Keratinocyte (primary cell): Measurements from ENCODE around the gene GLT8D1. TPM values are rescaled to one million over a fixed set of nuclear protein-coding genes. Genes with fewer than 3 reads are reported as not detected.

Experiments used
- DNase-seq: peaks from one replicate; pipeline ENCODE4 v3.0.0-alpha.2; 2011; ENCODE audit warnings: low read depth, missing footprints, low spot score
- FAIRE-seq: peaks from 2 replicates; lab custom pipeline; 2011; peaks lifted over from hg19 to GRCh38; lab: Jason Lieb, UNC
- H2AFZ ChIP-seq: 2 replicates; pipeline ENCODE4 v1.6.0; 2012; ENCODE audit warnings: low read length, control low read depth, inconsistent platforms; ENCODE audit not compliant: control insufficient read depth
- H3K27ac ChIP-seq: 2 replicates; pipeline ENCODE4 v1.5.1; 2011; ENCODE audit warnings: low read length; ENCODE audit not compliant: control insufficient read depth, insufficient read depth
- H3K27me3 ChIP-seq: 3 replicates; pipeline ENCODE4 v1.6.0; 2011; ENCODE audit warnings: low read length; ENCODE audit not compliant: control insufficient read depth, insufficient read depth; ENCODE audit errors: extremely low read depth
- H3K36me3 ChIP-seq, 2 experiments: 2 replicates in 1 of 2; 3 replicates in 1 of 2; pipeline ENCODE4 v1.5.1; 2011; ENCODE audit warnings: low read length in 2 of 2, mild to moderate bottlenecking in 1 of 2; ENCODE audit not compliant: control insufficient read depth in 2 of 2, insufficient read depth in 2 of 2; ENCODE audit errors: extremely low read depth in 1 of 2
- H3K4me1 ChIP-seq: 3 replicates; pipeline ENCODE4 v1.5.1; 2011; ENCODE audit warnings: low read length; ENCODE audit not compliant: control insufficient read depth, insufficient read depth; ENCODE audit errors: extremely low read depth
- H3K4me2 ChIP-seq: 3 replicates; pipeline ENCODE4 v1.6.0; 2011; ENCODE audit warnings: low read depth, low read length; ENCODE audit not compliant: control insufficient read depth, insufficient read depth; ENCODE audit errors: extremely low read depth
- H3K4me3 ChIP-seq, 3 experiments: fragments of 200-600 bp in 1 of 3; sonication (generic) in 1 of 3; 2 replicates in 2 of 3; 3 replicates in 1 of 3; pipeline ENCODE4 v1.5.1; 2011 to 2016; ENCODE audit warnings: low read length in 3 of 3, mild to moderate bottlenecking in 3 of 3, control low read depth in 2 of 3, inconsistent platforms in 1 of 3, low read depth in 1 of 3, mixed read lengths in 1 of 3, mixed run types in 1 of 3, moderate library complexity in 1 of 3; ENCODE audit not compliant: control insufficient read depth in 2 of 3, insufficient read depth in 2 of 3; ENCODE audit errors: extremely low read depth in 1 of 3
- H3K79me2 ChIP-seq: 2 replicates; pipeline ENCODE4 v1.6.0; 2012; ENCODE audit warnings: low read length; ENCODE audit not compliant: control insufficient read depth, insufficient read depth
- H3K9ac ChIP-seq: 3 replicates; pipeline ENCODE4 v1.6.0; 2011; ENCODE audit warnings: low read length; ENCODE audit not compliant: control insufficient read depth, insufficient read depth; ENCODE audit errors: extremely low read depth
- H3K9me1 ChIP-seq: 3 replicates; pipeline ENCODE4 v1.6.0; 2011; ENCODE audit warnings: low read length; ENCODE audit not compliant: control insufficient read depth, insufficient read depth; ENCODE audit errors: extremely low read depth
- H3K9me3 ChIP-seq: 2 replicates; pipeline ENCODE4 v1.5.1; 2012; ENCODE audit warnings: low read depth, low read length; ENCODE audit not compliant: control insufficient read depth
- H4K20me1 ChIP-seq: 3 replicates; pipeline ENCODE4 v1.6.0; 2011; ENCODE audit warnings: low read length; ENCODE audit not compliant: control insufficient read depth, insufficient read depth; ENCODE audit errors: extremely low read depth
- CTCF ChIP-seq, 3 experiments: IDR thresholded peaks in 1 of 3; conservative IDR thresholded peaks in 1 of 3; optimal IDR thresholded peaks in 1 of 3; 2 replicates in 2 of 3; 3 replicates in 1 of 3; pipeline versions ENCODE3 to v1.5.1; 2011; ENCODE audit warnings: low read length in 3 of 3, mild to moderate bottlenecking in 3 of 3, moderate library complexity in 2 of 3, control low read depth in 1 of 3, inconsistent platforms in 1 of 3; ENCODE audit not compliant: insufficient read depth in 2 of 3; ENCODE audit errors: extremely low read depth in 1 of 3
- EZH2 ChIP-seq: IDR thresholded peaks from one replicate; pipeline ENCODE4 v1.6.1; 2012; ENCODE audit warnings: inconsistent platforms, mild to moderate bottlenecking, low read length, moderate library complexity
- dilution Hi-C: fragments of 300-500 bp; cut with MboI; formaldehyde crosslinking; loops from one replicate; pipeline ENCODE4 v1.7.0; 2020; ENCODE audit warnings: low sequenced_read_pairs; ENCODE audit not compliant: extremely low pct_ligation_motif_present
- polyA plus RNA-seq, 5 experiments: library from polyadenylated mRNA; depleted of rRNA in 3 of 5; stranded (reverse) in 3 of 5; stranded (forward) in 1 of 5; unstranded in 1 of 5; fragments of >200 nt; gene quantifications; 1 replicate in 1 of 5; 2 replicates in 3 of 5; 3 replicates in 1 of 5; pipeline versions ENCODE4 v1.2.1 to v1.2.3, GENCODE V29; 2011 to 2012; ENCODE audit warnings: missing spikeins in 2 of 5, low read depth in 1 of 5, low replicate concordance in 1 of 5

The GLT8D1 gene
- polyA plus RNA-seq, 1 donor (not counting 4 experiments of a cell fraction or from before 2014, with no cell fraction given), result 66.4 TPM

- peaks cover 35% of the 10 kb centered on the region for H3K4me1 ChIP-seq
- no peak overlapping the region for H2AFZ ChIP-seq
- H3K4me2 ChIP-seq, result peak overlapping the region; percentile 76
- peaks cover 76% of the 10 kb centered on the region for H3K79me2 ChIP-seq
- H4K20me1 ChIP-seq, result no peaks in the 10 kb centered on the region
- no peaks in the 10 kb centered on the region for H3K27me3 ChIP-seq
- no peaks in the 10 kb centered on the region for H3K9me3 ChIP-seq
- peak overlapping the region; percentile 94 for H3K9ac ChIP-seq
- FAIRE-seq (no peak), DNase-seq (no peak)
- no peak overlapping the region for H3K27ac ChIP-seq
- dilution Hi-C loops, result no loop called here
- H3K36me3 ChIP-seq, result peaks cover 13 to 35% of the 10 kb centered on the region in 2 experiments
- TF ChIP-seq CTCF (optimal IDR thresholded peaks at IDR 0.05 in 1 of 3, IDR thresholded peaks at IDR 0.05 in 1 of 3, conservative IDR thresholded peaks at IDR 0.05 in 1 of 3; ENCODE audit: extremely low read depth in 1 of 3, insufficient read depth in 2 of 3, low read length in 3 of 3) (no peak), EZH2 (no peak)
- H3K4me3 ChIP-seq, result peak overlapping the region in 1 of 3 experiments; percentile 82
- H3K9me1 ChIP-seq, result no peaks in the 10 kb centered on the region
Observed at GRCh38 chr3:52684184-52684583, 21.4 kb downstream of the GLT8D1 start.

DNA sequence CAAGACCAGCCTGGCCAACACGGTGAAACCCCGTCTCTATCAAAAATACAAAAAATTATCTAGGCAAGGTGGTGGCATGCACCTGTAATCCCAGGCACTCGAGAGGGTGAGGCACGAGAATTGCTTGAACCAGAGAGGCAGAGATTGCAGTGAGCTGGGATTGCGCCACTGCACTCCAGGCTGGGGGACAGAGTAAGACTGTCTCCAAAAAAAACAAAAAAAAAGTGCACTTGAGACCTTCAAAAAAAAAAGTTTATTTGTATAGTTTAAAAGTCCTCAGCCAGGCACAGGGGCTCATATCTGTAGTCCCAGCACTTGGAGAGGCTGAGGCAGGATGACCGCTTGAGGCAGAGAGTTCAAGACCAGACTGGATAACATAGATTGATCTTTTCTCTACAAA, 22.0 kb downstream of the GLT8D1 start:
- H3K9me3 ChIP-seq, result no peaks in the 10 kb centered on the region
- H3K79me2 ChIP-seq, result peaks cover 71% of the 10 kb centered on the region
- no peak for TF ChIP-seq EZH2
- no peak for TF ChIP-seq CTCF (optimal IDR thresholded peaks at IDR 0.05 in 1 of 3, IDR thresholded peaks at IDR 0.05 in 1 of 3, conservative IDR thresholded peaks at IDR 0.05 in 1 of 3; ENCODE audit: extremely low read depth in 1 of 3, insufficient read depth in 2 of 3, low read length in 3 of 3)
- H2AFZ ChIP-seq, result no peak overlapping the region
- H3K9ac ChIP-seq, result no peak overlapping the region
- H3K4me3 ChIP-seq, result no peak overlapping the region
- no peaks in the 10 kb centered on the region for H3K27me3 ChIP-seq
- DNase-seq, result no peak
- peaks cover 12 to 34% of the 10 kb centered on the region in 2 experiments for H3K36me3 ChIP-seq
- H3K27ac ChIP-seq, result no peak overlapping the region
- no peak overlapping the region for H3K4me2 ChIP-seq
- dilution Hi-C loops, result no loop called here
- FAIRE-seq, result no peak
- H4K20me1 ChIP-seq, result no peaks in the 10 kb centered on the region
- H3K4me1 ChIP-seq, result peaks cover 35% of the 10 kb centered on the region
- no peaks in the 10 kb centered on the region for H3K9me1 ChIP-seq
